ENCODE measurements around the gene STAU1. TPM values are rescaled to one million over a fixed set of nuclear protein-coding genes. Genes with fewer than 3 reads are reported as not detected.

The STAU1 gene
- total and polyA plus RNA-seq, 10 of the 15 experiments (the other 5 are each of a cell fraction or from before 2014, with no cell fraction given): 13.9 to 66.2 (median 45.6) TPM

GRCh38 chr20:49112596-49113274, 75.4 kb downstream of the STAU1 start:
- 92% methylated on average over 15 of the region's 15 CpGs for WGBS (ENCODE audit: insufficient coverage, insufficient replicate concordance, low lambda C conversion rate, missing lambda C conversion rate)
- H3K9ac ChIP-seq (ENCODE audit: control insufficient read depth, insufficient read depth, low read length): no peak overlapping the region
- no peak overlapping the region for H2AFZ ChIP-seq (ENCODE audit: control insufficient read depth, low read depth, low read length)
- no peaks in the 10 kb centered on the region for H4K20me1 ChIP-seq (ENCODE audit: control insufficient read depth, insufficient read depth)
- in situ Hi-C loops (cut with MboI): no loop called here
- H3K36me3 ChIP-seq (ENCODE audit: control insufficient read depth in 2 of 2, insufficient read depth in 2 of 2, low read length in 1 of 2): peaks cover 18 to 26% of the 10 kb centered on the region in 2 experiments
- CTCF ChIA-PET: no interaction called here
- no TSS peak for BruUV-seq (replicated peaks)
- H3K4me2 ChIP-seq (ENCODE audit: control insufficient read depth, insufficient read depth): no peak overlapping the region
- ATAC-seq: no peak
- POLR2A ChIA-PET: no interaction called here
- no peak for DNase-seq (ENCODE audit: low read depth, low spot score)
- no peak overlapping the region for H3K27ac ChIP-seq (ENCODE audit: control insufficient read depth, insufficient read depth)
- no peaks in the 10 kb centered on the region for H3K79me2 ChIP-seq (ENCODE audit: control insufficient read depth, insufficient read depth, low read length)
- SMC1A ChIA-PET (ENCODE audit: uncharacterized antibody, unreplicated experiment): interaction anchor here (0.9 to 1.6 kb wide), 3 partner anchors 9 to 20 kb away, joined by 3 to 4 read pairs (median 4); no protein-coding TSS in a partner anchor
- intact Hi-C loops (cut with micrococcal nuclease; ENCODE audit: unreplicated experiment): no loop called here
- TF ChIP-seq, protein P1, sequence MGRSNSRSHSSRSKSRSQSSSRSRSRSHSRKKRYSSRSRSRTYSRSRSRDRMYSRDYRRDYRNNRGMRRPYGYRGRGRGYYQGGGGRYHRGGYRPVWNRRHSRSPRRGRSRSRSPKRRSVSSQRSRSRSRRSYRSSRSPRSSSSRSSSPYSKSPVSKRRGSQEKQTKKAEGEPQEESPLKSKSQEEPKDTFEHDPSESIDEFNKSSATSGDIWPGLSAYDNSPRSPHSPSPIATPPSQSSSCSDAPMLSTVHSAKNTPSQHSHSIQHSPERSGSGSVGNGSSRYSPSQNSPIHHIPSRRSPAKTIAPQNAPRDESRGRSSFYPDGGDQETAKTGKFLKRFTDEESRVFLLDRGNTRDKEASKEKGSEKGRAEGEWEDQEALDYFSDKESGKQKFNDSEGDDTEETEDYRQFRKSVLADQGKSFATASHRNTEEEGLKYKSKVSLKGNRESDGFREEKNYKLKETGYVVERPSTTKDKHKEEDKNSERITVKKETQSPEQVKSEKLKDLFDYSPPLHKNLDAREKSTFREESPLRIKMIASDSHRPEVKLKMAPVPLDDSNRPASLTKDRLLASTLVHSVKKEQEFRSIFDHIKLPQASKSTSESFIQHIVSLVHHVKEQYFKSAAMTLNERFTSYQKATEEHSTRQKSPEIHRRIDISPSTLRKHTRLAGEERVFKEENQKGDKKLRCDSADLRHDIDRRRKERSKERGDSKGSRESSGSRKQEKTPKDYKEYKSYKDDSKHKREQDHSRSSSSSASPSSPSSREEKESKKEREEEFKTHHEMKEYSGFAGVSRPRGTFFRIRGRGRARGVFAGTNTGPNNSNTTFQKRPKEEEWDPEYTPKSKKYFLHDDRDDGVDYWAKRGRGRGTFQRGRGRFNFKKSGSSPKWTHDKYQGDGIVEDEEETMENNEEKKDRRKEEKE (IDR thresholded peaks at IDR 0.05): no peak
- TF ChIP-seq ZZZ3 (IDR thresholded peaks at IDR 0.05; ENCODE audit: control insufficient read depth, insufficient read length, low read depth) (no peak), SKIL (IDR thresholded peaks at IDR 0.05; ENCODE audit: low read depth, poor library complexity, severe bottlenecking) (no peak), EED (IDR thresholded peaks at IDR 0.05; ENCODE audit: low read depth) (no peak), NFYB (IDR thresholded peaks at IDR 0.05; ENCODE audit: insufficient read depth, low read depth, low read length) (no peak), HCFC1 (IDR thresholded peaks at IDR 0.05; ENCODE audit: low read length) (no peak), RUNX3 (IDR thresholded peaks at IDR 0.05; ENCODE audit: low read length) (no peak), FOXK2 (IDR thresholded peaks at IDR 0.05) (no peak), TCF3 (IDR thresholded peaks at IDR 0.05; ENCODE audit: borderline replicate concordance, insufficient read depth, low read depth, low read length) (no peak)
- no peaks in the 10 kb centered on the region for H3K27me3 ChIP-seq (replicated peaks in 1 of 2; ENCODE audit: control insufficient read depth in 2 of 2, insufficient read depth in 2 of 2, low read length in 1 of 2)
- H3K4me3 ChIP-seq: no peak overlapping the region
- H3K4me1 ChIP-seq (ENCODE audit: control insufficient read depth, insufficient read depth, low read length): no peaks in the 10 kb centered on the region
- no peaks in the 10 kb centered on the region; the same call in 2 of the 3 replicates for H3K9me3 ChIP-seq (replicated peaks; ENCODE audit: control insufficient read depth, insufficient read depth, low read length)
- FAIRE-seq: no peak
- RAD21 ChIA-PET (ENCODE audit: unreplicated experiment): no interaction called here
